Activated gamma-delta T cell treated with anti-CD3 and anti-CD28 coated beads, Interleukin-2, amount 50 U/mL, for 16 hours (primary cell): ENCODE data around the gene IDH3A.
"Not testable (repeated sequence)": the region's sequence is repeated elsewhere in the genome, so short reads cannot be mapped to it uniquely, and the experiment has no call there.

Experiments
- DNase-seq: peaks from one replicate; pipeline ENCODE4 v3.0.0-alpha.2; 2020; ENCODE audit warnings: low read depth

The IDH3A gene

DNA sequence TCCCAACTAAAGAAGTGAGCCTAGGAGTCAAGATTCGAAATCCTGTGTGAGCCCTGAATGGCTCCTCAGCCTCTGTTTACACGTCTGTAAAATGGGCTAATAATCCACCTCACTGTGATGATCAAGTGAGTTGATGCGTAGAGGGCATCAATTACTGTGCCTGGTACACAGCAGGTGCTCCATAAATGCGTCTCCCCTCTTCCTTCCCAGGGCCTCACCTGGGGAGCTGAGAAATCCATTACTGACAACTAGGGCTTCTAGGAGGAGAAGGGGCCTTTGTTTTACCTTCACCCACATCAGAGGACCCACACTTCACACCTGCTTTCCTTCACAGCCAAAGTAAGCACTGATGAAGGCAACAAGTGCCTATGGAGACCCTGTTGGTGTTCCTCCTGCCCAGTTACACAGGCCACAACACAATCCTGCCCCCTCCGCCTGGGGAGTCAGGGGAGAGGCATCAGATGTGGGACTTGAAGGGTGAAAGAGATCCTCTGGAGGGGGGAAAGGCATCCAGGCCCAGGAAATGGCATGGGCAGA is 19.3 kb upstream of the IDH3A start:
- DNase-seq, result no peak

DNA sequence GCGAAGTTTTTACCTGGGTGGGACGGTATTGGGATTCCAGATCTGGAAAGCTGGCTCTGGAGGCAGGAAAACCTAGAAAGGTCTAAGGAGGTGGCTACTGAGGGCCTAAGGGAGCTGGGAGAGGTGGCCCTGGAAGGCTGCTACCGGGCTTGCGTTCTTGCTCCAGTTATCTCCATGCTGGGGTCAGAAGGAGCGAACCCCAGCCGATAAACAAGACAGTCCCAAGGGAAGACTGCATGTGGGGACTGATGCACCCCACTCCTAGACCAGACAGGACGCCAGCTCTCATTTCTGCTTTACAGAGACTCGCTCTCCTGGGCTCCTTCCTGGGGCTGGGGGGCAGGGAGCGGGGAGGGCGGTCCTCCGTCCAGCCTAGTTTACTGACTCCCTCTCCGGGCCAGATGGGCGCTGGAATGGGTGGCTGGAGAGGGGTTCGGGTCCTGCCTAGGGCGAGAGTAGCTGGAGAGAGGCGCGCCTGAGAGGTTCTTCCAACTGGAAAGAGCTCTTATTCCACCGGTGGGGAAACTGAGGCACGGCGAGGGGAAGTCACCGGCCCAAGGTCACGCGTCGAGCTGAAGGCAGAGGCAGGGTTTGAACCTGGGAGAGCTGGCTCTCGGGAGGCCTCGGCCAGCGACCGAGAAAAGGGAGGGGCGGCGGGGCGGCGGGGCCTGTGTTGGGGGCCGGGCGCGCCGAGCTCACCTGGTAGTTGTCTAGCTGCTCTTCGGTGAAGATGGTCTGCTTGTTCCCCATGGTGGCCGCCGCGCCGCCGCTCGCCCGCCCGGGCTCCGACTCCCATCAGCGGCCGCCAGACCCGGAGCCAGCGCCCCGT is 18.5 kb upstream of the IDH3A start:
- DNase-seq, result no peak

DNA sequence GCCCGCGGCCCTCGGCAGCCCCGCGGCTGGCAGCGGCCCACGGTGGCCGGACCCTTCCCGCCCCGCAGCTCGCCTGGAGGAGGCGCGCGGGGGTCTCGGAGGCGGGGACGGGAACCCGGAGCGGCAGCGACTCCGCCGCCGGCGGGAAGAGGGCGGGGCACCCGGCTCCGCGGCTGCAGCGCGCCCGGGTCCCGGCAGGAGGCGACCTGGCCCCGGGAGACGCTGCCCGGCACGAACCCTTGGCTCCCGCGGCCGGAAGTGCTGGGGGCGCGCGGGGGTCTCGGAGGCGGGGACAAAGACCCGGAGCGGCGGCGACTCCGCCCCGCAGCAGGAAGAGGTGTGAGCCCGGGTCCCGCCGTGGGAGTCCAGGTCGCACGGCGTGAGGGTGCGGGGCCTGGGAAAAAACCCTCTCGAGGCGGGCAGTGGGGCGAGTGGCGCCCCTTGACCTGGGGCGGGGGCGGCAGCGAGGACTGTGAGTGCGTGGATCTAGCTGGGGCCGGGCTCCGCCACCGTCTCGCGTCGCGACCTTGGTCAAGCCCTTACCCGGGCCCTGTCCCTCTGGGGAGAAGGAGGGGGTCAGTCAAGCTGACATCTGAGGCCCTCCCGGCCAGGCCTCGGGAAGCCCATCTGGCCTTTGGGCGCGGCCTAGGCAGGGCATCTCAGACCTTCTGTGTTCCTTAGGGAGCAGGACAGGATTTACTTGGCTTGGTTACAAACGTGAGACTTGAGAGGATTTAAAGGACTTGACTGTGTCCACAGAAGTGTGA is 17.7 kb upstream of the IDH3A start, which contains the start of gene CIB2:
Gene CIB2 (minus strand): TSS at position 151 of the 767 bp plus-strand sequence. CDS start 230 bp downstream, outside the sequence.
- peak; percentile 64 for DNase-seq

DNA sequence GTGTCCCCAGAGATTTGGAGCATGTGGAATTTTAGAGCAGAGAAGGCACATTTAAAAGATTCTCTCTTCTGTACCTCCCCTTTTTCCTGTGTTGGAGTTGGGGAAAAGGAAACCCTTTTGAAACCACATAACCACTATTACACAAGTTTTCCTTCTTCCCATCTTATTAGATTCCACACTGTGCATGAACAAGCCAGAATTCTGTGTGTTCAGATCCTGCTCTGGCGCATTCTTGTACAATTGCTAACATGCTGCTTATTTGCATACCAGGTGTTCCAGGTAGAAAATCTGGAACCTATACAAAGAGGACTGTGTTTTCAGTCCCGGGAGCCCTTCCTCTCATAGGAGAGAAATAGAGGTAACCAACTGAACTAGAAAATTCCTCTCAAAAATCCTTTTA is 15.4 kb upstream of the IDH3A start:
- DNase-seq, result no peak

DNA sequence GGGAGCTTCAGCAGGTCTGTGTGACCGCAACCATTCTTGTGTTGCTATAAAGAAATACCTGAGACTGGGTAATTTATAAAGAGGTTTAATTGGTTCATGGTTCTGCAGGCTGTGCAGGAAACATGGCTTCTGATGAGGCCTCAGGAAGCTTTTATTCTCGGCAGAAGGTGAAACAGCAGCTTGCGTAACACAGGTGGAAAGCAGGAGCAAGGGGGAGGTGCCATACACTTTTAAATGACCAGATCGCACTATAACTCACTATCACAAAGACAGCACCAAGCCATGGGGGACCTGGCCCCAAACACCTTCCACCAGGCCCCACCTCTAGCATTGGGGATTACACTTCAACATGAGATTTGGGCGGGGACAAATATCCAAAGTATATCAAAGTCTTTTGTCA is 9.6 kb upstream of the IDH3A start:
- no peak for DNase-seq

DNA sequence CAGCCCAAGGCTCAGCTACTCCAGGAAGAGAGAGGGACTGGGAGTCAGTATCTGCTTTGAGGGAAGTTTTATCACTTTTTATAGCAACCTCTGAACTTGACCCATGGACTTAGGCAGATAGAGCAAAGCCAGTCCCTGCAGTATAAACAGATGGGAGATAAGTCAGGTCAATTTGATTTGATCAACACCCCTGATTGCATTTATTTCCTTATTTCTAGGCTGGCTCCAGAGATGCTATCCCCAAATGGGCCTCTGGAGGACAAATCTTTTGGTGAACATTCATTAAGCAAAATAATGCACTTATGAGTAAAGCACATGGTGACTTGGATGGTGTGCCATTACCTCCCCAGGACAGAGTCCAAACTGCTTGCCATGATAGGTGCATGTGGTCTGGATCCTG is 8.9 kb upstream of the IDH3A start:
- no peak for DNase-seq

DNA sequence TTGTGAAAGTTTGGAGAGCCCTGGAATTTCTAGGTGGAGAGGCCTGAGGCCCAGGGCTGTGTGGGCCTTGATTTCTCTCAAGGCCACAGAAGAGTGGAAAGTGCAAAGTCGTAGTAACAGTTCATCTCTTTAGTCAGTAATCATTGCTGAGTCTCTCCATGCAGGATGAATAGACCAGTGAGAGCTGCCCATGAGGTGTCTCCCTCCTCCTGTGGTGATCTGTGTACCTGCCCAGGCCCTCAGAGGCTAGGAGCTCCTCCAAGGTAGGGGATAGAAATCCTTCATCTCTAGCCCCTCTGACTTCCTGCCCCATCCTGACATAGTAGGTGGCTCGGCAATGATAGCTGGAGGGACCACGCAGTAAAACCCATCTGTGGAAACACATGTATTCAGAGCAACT is 6.8 kb upstream of the IDH3A start:
- DNase-seq, result no peak

DNA sequence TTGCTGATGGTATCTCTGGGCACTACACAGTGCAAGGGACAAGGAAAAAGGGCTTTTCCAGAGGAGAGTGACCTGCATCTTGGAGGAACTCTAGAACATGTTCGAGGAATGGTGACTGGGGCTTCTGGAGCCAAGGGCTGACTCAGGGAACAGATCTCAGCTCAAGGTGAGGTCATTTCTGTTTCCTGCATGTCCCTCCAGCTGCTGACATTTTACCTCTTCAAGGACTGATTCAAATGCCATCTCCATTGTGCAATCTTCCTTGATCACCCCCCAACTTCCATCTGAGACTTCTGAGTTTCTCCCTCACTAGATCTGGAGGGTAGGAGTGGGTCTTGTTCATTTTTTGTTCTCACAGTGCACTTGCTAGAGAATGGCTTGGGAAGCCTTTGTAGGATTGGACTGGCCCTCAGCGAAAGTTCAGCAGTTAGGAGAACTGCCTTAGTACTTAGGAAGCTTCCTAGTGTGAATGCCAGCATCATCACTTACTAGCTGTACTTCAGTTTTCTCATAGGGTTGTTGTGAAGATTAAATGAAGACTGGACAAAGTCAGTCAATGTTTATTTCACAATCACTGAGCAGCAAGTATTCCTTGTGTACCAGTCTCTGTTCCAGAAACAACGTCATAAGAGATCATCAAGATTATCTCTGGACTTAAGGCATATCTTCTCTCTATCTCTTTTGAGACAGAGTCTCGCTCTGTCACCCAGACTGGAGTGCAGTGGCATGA is 2.6 kb upstream of the IDH3A start:
- DNase-seq, result no peak

DNA sequence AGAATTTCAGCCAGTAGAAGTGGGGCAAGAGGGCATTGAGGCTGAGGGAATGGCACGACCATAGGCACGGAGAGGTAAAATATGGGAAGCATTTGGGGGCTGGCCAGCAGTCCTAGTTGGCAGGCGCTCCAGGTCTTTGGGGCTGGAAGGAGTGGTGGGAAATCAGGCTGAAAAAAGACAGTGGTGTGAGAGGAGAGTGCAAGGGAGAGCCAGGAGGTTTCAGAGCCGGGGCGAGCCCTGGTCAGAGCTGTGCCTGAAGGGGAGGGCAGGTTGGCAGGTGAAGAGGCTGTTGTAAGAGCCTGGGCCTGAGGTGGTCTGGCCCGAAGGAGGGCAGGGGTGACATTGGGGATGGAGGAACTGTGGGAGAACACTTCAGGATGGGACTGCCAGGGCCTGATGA is 1.6 kb upstream of the IDH3A start:
- no peak for DNase-seq

DNA sequence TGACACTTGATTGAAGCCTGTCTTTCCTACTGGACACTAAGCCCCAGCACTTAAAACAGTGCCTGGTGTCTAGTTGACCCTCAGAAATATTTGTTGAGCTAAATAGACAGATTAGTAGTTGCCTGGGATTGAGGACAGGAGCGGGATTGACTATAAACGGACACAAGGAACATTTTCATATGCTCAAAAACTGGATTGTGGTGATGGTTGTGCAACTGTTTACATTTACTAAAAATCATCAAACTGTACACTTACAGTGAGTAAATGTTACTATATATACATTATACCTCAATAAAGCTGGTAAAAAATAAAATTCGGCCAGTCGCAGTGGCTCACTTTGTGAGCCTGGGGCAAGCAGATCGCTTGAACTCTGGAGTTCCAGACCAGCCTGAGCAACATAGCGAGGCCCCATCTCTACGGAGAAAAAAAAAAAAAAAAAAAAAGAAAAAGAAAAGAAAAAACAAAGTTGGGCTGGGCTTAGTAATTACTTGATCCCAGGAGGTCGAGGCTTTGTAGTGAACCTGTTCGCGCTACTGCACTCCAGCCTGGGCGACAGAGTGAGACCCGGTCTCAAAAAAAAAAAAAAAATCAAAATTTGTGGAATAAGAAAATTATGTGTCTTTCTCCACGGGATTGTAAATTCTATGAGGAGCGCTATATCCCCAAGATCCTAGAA is 632 bp upstream of the IDH3A start:
- no peak for DNase-seq

DNA sequence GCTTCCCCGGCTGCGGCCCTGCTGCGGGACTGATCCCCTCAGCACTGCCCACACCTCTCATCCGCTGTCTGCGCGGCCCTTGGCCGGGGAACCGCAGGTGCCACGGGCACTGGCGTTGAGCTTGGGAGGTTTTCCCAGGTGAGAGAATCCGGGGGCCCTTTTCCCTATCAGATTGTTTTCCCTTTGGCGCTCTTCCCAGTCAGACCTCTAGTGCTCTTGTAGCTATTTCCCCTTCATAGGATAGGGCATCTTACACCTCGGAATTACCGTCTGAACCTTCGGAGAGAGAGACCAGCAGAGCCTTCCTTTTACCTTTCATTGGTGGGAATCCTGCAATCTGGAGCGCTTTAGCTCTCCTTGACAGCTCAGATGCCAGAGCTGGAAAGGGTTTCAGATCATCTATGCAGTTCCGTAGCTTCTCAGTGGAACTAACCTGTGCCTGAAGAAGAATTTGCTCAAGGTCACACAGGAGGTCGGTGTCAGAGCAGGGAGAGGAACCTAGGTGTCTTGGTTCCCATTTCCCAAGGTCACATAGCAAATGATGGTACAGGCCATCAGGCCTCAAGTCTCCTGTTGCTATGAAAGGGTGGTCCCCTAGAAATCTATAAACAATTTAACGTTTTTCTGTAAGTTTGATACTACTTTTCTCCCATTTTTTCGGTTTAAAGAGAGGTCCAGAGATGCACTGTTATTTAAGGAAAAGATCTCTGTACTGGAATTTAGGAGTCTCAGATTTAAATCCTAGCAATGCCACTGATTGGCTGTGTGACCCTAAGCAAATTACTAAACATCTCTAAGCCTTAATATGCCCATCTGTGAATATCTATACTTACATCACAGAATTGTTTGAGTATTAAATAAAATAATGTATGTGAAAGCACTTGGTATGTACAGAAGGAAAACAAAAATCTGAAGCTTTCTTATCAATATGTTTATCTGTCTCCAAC is 916 bp downstream of the IDH3A start:
- DNase-seq, result no peak

DNA sequence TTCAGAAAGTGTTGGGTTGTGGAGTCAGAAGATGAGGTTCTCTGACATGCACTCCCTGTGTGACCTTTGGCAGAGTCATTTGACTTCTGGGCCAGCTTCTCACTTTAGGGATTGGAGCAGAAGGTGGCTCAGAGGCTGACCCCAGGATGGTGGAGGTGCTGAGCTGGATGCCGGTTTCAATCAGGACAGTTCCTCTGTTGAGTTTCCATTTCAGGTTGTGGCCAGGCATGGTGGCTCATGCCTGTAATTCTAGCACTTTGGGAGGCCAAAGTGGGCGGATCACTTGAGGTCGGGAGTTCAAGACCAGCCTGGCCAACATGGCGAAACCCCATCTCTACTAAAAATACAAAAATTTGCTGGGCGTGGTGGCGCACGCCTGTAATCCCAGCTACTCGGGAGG is 1.9 kb downstream of the IDH3A start:
- DNase-seq, result not testable (repeated sequence)

DNA sequence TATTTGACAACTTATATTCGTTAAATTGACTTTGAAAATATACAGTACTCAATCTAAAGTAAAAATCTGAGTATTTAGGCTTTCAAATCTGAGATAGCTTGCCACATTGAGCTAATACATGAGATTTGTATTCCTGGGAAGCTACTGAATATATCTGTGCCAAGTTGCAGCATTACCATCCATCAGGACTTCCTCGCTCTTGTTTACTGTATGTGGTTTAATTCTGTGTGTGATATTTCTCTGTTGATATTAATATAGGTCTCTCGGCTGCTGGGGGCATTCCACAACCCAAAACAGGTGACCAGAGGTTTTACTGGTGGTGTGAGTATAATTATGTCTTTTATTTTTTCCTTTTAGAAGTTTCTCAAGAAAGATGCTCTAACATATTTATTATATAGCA is 5.8 kb downstream of the IDH3A start:
- DNase-seq, result no peak

DNA sequence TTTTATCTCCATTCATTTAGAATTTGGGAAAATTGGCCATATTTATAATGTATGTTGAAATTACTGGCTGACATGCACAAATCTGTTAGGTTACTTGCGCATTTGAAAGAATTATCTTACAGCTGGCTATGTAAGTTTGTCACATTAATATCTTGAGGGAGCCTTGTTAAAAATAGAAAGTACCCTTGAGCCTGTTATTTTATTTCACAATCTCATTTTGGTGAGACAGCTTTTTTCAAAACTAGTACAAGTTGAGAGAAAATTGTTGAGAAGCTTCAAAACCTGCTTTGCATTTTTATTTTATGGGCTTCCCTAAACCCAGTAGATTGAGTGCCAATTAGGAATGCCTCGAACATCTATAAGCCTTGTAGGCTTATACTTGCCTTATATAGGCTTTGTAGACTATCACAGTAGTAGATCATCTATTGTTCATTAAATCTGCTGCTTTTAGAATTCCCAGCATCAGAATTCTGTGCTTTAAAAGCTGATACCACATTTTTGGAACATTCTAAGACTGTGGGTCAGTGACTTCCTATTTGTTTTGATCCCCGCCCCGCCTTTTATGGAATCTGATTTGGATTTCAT is 6.3 kb downstream of the IDH3A start:
- no peak for DNase-seq

DNA sequence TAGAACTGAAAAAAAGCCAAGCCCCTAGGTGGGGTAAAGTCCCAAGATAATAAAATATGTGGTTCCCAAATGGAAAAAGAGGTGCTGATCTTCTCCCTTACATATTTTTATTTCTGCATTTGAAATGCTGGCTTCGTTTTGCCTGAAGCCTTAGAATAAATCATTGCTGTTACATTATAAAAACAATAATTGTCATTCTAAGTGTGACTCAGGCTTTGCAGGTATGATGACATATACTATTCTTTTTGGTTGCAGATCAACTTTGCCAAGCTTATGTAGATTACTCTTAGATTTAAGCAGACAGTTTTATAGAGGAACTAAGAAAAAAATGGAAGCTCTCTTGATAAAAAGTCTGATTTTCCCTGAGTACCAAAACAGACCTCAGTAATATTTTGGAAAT is 7.5 kb downstream of the IDH3A start:
- DNase-seq, result no peak

DNA sequence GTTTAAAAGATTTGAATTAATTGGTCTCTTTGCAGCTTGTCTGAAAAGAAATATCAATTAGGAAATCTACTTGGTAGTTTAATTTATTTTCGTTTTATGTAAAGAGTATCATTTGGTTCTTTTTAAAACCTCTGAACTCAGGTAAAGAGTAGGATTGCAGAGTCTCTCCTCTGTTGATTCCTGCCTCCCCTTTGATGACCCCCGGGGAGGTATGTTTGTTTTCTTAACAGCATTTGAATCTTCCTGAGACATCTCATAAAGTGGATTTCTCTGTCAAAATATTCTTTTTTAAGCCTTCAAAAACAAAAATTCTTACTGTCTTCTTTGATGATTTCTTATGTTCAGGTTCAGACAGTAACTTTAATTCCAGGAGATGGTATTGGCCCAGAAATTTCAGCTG is 8.0 kb downstream of the IDH3A start:
- no peak for DNase-seq

DNA sequence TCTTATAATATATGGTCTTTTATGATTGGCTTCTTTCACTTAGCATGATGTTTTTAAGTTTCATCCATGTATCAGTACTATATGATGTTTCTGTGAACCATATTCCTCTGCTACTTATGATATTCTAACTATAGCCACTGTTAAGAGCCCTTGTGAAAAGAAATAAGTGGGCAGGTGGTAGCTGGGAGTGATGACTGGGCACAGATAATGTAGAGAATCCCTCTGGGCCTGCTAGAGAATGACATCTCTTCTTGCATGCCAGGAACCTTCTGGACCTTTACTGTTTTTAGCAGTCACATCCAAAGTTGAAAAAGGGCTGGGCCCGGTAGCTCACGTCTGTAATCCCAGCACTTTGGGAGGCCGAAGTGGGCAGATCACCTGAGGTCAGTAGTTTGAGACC is 10.2 kb downstream of the IDH3A start:
- DNase-seq, result no peak

DNA sequence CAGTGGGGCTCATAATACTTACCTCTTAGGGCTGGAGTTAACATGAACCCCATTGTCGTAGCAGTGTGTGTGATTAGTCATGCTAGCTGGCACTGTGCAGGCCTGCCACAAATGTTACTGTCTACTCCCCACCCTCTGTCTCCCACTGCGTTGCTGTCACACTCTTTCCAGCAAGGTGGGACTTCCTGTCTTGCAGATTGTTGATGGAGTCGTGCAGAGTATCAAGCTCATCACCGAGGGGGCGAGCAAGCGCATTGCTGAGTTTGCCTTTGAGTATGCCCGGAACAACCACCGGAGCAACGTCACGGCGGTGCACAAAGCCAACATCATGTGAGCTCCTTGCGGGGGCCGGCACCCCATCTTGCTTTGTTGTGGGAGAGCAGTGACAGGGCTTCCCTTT is 12.9 kb downstream of the IDH3A start:
- no peak for DNase-seq

DNA sequence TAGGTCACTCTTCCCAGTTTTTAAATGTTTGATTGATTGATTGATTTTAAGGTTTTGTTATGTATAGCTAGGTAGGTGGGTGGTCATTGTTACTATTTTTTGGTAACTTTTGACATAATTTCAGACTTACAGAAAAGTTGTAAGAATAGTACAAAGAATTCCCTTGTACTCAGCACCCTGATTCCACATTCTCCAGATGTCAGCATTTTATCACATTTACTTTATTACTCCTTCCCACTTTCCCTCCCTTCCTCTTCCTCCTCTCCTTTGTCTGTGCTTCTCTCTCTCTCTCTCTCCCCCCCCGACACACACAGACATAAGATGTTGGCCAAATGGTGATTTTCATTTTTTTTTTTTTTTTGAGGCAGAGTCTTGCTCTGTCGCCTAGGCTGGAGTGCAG is 14.8 kb downstream of the IDH3A start:
- DNase-seq, result no peak

DNA sequence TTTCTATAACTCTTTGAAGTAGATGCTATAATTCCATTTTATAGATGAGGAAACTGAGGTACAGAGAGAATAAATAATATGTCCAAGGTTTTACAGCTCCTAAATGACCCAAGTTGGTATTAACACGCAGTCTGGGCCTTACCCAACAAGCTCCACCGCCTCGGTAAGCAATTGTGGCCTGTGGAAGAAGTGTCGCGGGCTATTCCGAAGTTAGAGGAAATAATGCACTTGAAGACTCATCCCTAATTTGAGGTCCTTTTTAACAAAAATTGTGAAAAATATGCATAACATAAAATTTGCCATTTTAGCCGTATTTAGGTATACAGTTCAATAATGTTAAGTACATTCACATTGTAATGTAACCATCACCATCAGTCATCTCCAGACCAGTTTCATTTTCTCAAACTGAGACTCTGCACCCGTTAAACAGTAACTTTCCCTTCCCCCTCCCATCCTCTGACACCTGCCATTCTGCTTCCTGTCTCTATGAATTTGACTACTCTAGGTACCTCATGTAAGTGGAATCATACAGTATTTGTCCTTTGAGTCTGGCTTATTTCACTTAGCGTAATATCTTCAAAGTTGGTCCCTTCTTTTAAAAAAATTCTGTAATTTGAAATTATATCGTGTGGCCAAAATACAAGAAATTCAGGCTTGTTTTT is 18.2 kb downstream of the IDH3A start:
- DNase-seq, result no peak
